Loucy (cell line): ENCODE results near the gene NCSTN.

Source experiments
- H2AFZ ChIP-seq: fragments of 200-600 bp; sonication (generic); 2 replicates; pipeline ENCODE4 v1.6.0; 2016; ENCODE audit warnings: antibody characterized with exemption, mild to moderate bottlenecking, low read length, moderate library complexity
- H3F3A ChIP-seq: fragments of 200-600 bp; 2 replicates; pipeline ENCODE4 v1.6.0; 2016; ENCODE audit warnings: antibody characterized with exemption, low read depth, mild to moderate bottlenecking
- H3K27me3 ChIP-seq: fragments of 200-600 bp; sonication (generic); 2 replicates; pipeline ENCODE4 v1.6.1; 2014; ENCODE audit warnings: low read length, mild to moderate bottlenecking; ENCODE audit not compliant: insufficient read depth, poor library complexity, severe bottlenecking
- H3K36me3 ChIP-seq: fragments of 200-600 bp; sonication (generic); 2 replicates; pipeline ENCODE4 v1.6.1; 2016; ENCODE audit warnings: low read length; ENCODE audit not compliant: insufficient read depth
- H3K4me1 ChIP-seq: fragments of 200-600 bp; sonication (generic); 2 replicates; pipeline ENCODE4 v1.5.1; 2014; ENCODE audit warnings: low read length, mild to moderate bottlenecking; ENCODE audit not compliant: insufficient read depth, poor library complexity, severe bottlenecking
- H3K4me2 ChIP-seq: fragments of 200-600 bp; sonication (generic); 2 replicates; pipeline ENCODE4 v1.6.0; 2014; ENCODE audit warnings: antibody characterized with exemption, low read length, low read depth, mild to moderate bottlenecking; ENCODE audit not compliant: poor library complexity, severe bottlenecking
- H3K4me3 ChIP-seq: fragments of 200-600 bp; sonication (generic); 2 replicates; pipeline ENCODE4 v1.5.1; 2014; ENCODE audit warnings: low read length, mild to moderate bottlenecking, mixed read lengths; ENCODE audit not compliant: poor library complexity, severe bottlenecking
- H3K79me2 ChIP-seq: fragments of 200-600 bp; sonication (generic); 2 replicates; pipeline ENCODE4 v1.6.1; 2014; ENCODE audit warnings: low read length; ENCODE audit not compliant: insufficient read depth
- H3K9ac ChIP-seq: fragments of 200-600 bp; sonication (generic); 2 replicates; pipeline ENCODE4 v1.6.0; 2014; ENCODE audit warnings: mild to moderate bottlenecking, low read depth, low read length, moderate library complexity; ENCODE audit not compliant: poor library complexity, severe bottlenecking
- H3K9me2 ChIP-seq: fragments of 200-600 bp; sonication (generic); replicated peaks from 2 replicates; pipeline ENCODE4 v1.6.1; 2016; ENCODE audit warnings: low read depth, low read length, mixed read lengths
- H3K9me3 ChIP-seq: fragments of 200-600 bp; sonication (generic); 2 replicates; pipeline ENCODE4 v1.6.1; 2014; ENCODE audit warnings: mild to moderate bottlenecking, antibody characterized with exemption, low read length, low read depth; ENCODE audit not compliant: insufficient read depth
- H4K20me1 ChIP-seq: fragments of 200-600 bp; sonication (generic); 2 replicates; pipeline ENCODE4 v1.6.0; 2014; ENCODE audit warnings: antibody characterized with exemption, low read length, mild to moderate bottlenecking; ENCODE audit not compliant: insufficient read depth, poor library complexity, severe bottlenecking
- CTCF ChIP-seq: fragments of 200-600 bp; sonication (generic); conservative IDR thresholded peaks from 2 replicates; pipeline ENCODE4 v1.5.1; 2014; ENCODE audit warnings: mild to moderate bottlenecking, antibody characterized with exemption, low read length
- EZH2phosphoT487 ChIP-seq: fragments of 200-600 bp; IDR thresholded peaks from 2 replicates; pipeline ENCODE4 v1.6.1; 2018; ENCODE audit warnings: antibody characterized with exemption, mild to moderate bottlenecking, moderate library complexity, borderline replicate concordance

NCSTN gene

GRCh38 chr1:160404094-160404493 lies 60.9 kb downstream of the NCSTN start:
- no peak overlapping the region for H3K4me3 ChIP-seq
- H3K27me3 ChIP-seq = no peaks in the 10 kb centered on the region
- peak overlapping the region; percentile 5 for H3K9ac ChIP-seq
- H3K79me2 ChIP-seq = no peaks in the 10 kb centered on the region
- H3K4me1 ChIP-seq = peaks cover 6% of the 10 kb centered on the region
- TF ChIP-seq CTCF = no peak
- TF ChIP-seq EZH2phosphoT487 = no peak
- no peaks in the 10 kb centered on the region for H3K9me2 ChIP-seq
- H3K36me3 ChIP-seq = no peaks in the 10 kb centered on the region
- H3K9me3 ChIP-seq = no peaks in the 10 kb centered on the region
- H2AFZ ChIP-seq = no peak overlapping the region
- no peaks in the 10 kb centered on the region for H4K20me1 ChIP-seq
- no peak overlapping the region for H3K4me2 ChIP-seq
- H3F3A ChIP-seq = no peaks in the 10 kb centered on the region

- TF ChIP-seq CTCF (no peak), EZH2phosphoT487 (no peak)
- no peak overlapping the region for H3K4me2 ChIP-seq
- no peak overlapping the region for H3K9ac ChIP-seq
- H3K27me3 ChIP-seq = no peaks in the 10 kb centered on the region
- no peaks in the 10 kb centered on the region for H3K79me2 ChIP-seq
- H2AFZ ChIP-seq = no peak overlapping the region
- H3K36me3 ChIP-seq = no peaks in the 10 kb centered on the region
- no peak overlapping the region for H3K4me3 ChIP-seq
- H3K9me3 ChIP-seq = no peaks in the 10 kb centered on the region
- H4K20me1 ChIP-seq = no peaks in the 10 kb centered on the region
- no peaks in the 10 kb centered on the region for H3F3A ChIP-seq
- no peaks in the 10 kb centered on the region for H3K4me1 ChIP-seq
- no peaks in the 10 kb centered on the region for H3K9me2 ChIP-seq
Observed at GRCh38 chr1:160405331-160405877, 62.2 kb downstream of the NCSTN start.

GRCh38 chr1:160406131-160406968 lies 63.2 kb downstream of the NCSTN start:
- H3K4me2 ChIP-seq = no peak overlapping the region
- no peaks in the 10 kb centered on the region for H3F3A ChIP-seq
- no peak overlapping the region for H3K4me3 ChIP-seq
- H3K36me3 ChIP-seq = no peaks in the 10 kb centered on the region
- no peaks in the 10 kb centered on the region for H4K20me1 ChIP-seq
- no peaks in the 10 kb centered on the region for H3K4me1 ChIP-seq
- TF ChIP-seq CTCF = no peak
- TF ChIP-seq EZH2phosphoT487 = no peak
- H3K9ac ChIP-seq = no peak overlapping the region
- H2AFZ ChIP-seq = no peak overlapping the region
- H3K9me2 ChIP-seq = no peaks in the 10 kb centered on the region
- H3K9me3 ChIP-seq = no peaks in the 10 kb centered on the region
- no peaks in the 10 kb centered on the region for H3K27me3 ChIP-seq
- no peaks in the 10 kb centered on the region for H3K79me2 ChIP-seq
